B cell (primary cell): ENCODE results near the gene SPACA1. TPM values are rescaled to one million over a fixed set of nuclear protein-coding genes. Genes with fewer than 3 reads are reported as not detected.

ENCODE experiments used
- ATAC-seq: fragments of 200-7000 bp; cut with Tn5 transposase; one replicate; pipeline ENCODE4 v1.10.0; 2021; ENCODE audit warnings: low read depth, mild to moderate bottlenecking, moderate number of reproducible peaks, moderate library complexity
- CTCF ChIA-PET: fragments of 350-600 bp; sonication (Branson Sonifier 250); formaldehyde crosslinking; loops from one replicate; lab custom pipeline; 2021; ENCODE audit warnings: antibody characterized with exemption, inconsistent platforms; lab: Charles Lee
- POLR2A ChIA-PET: fragments of 350-600 bp; sonication (Branson Sonifier 250); formaldehyde crosslinking; loops from one replicate; lab custom pipeline; 2021; ENCODE audit warnings: antibody characterized with exemption; lab: Charles Lee
- DNase-seq: peaks from one replicate; pipeline ENCODE4 v3.0.0; 2013
- H2AFZ ChIP-seq: 2 replicates; pipeline ENCODE4 v1.6.1; 2012; ENCODE audit warnings: mild to moderate bottlenecking, low read depth, low read length; ENCODE audit not compliant: insufficient read depth, poor library complexity, severe bottlenecking
- H3K27ac ChIP-seq, 2 donors: 1 replicate in 1 of 2; 2 replicates in 1 of 2; pipeline ENCODE4 v1.5.1; 2012 to 2013; ENCODE audit warnings: low read length in 2 of 2, mild to moderate bottlenecking in 2 of 2, moderate library complexity in 1 of 2
- H3K27me3 ChIP-seq, 4 experiments: fragments of 200-600 bp in 1 of 4; sonication (generic) in 1 of 4; replicated peaks in 1 of 4; 1 replicate in 2 of 4; 2 replicates in 2 of 4; pipeline versions ENCODE4 v1.6.1 to v1.7.0; 2013 to 2016; ENCODE audit warnings: low read length in 3 of 4, mild to moderate bottlenecking in 2 of 4, mixed read lengths in 1 of 4, moderate library complexity in 1 of 4; ENCODE audit not compliant: insufficient read depth in 4 of 4, control insufficient read depth in 3 of 4; ENCODE audit errors: control extremely low read depth in 1 of 4
- H3K36me3 ChIP-seq, 2 experiments: replicated peaks in 1 of 2; 1 replicate in 1 of 2; 2 replicates in 1 of 2; pipeline versions ENCODE4 v1.6.1 to v1.7.1; 2013; ENCODE audit warnings: low read length in 1 of 2; ENCODE audit not compliant: insufficient read depth in 2 of 2, control insufficient read depth in 1 of 2; ENCODE audit errors: control extremely low read depth in 1 of 2, extremely low read depth in 1 of 2
- H3K4me1 ChIP-seq, 2 donors: fragments of 200-600 bp in 1 of 2; sonication (generic) in 1 of 2; 1 replicate in 1 of 2; 2 replicates in 1 of 2; pipeline versions ENCODE4 v1.5.1 to v1.6.1; 2013 to 2017; ENCODE audit warnings: low read length in 2 of 2; ENCODE audit not compliant: control insufficient read depth in 2 of 2, insufficient read depth in 2 of 2
- H3K4me2 ChIP-seq: replicated peaks from 2 replicates; pipeline ENCODE3; 2012; ENCODE audit warnings: mild to moderate bottlenecking, low read depth, low read length; ENCODE audit not compliant: poor library complexity, severe bottlenecking
- H3K4me3 ChIP-seq, 5 experiments: fragments of 200-600 bp in 1 of 5; sonication (generic) in 1 of 5; 1 replicate in 3 of 5; 2 replicates in 2 of 5; pipeline versions ENCODE4 v1.5.1 to v1.7.0; 2011 to 2016; ENCODE audit warnings: low read length in 4 of 5, mild to moderate bottlenecking in 4 of 5, low read depth in 2 of 5, control low read depth in 1 of 5, moderate library complexity in 1 of 5; ENCODE audit not compliant: insufficient read depth in 1 of 5; ENCODE audit errors: control extremely low read depth in 1 of 5, extremely low read depth in 1 of 5
- H3K79me2 ChIP-seq: fragments of 200-600 bp; sonication (generic); one replicate; pipeline ENCODE4 v1.6.0; 2016; ENCODE audit warnings: low read length; ENCODE audit not compliant: control insufficient read depth, insufficient read depth
- H3K9ac ChIP-seq: fragments of 200-600 bp; sonication (generic); 2 replicates; pipeline ENCODE4 v1.6.1; 2017; ENCODE audit warnings: mild to moderate bottlenecking, low read length, moderate library complexity
- H3K9me3 ChIP-seq, 3 donors: one replicate each; pipeline versions ENCODE4 v1.6.1 to v1.7.1; 2013; ENCODE audit warnings: low read length in 2 of 3; ENCODE audit not compliant: control insufficient read depth in 2 of 3, insufficient read depth in 1 of 3; ENCODE audit errors: control extremely low read depth in 1 of 3
- H4K20me1 ChIP-seq: 2 replicates; pipeline ENCODE4 v1.6.0; 2012; ENCODE audit warnings: mild to moderate bottlenecking, low read length; ENCODE audit not compliant: insufficient read depth, control insufficient read depth, poor library complexity, severe bottlenecking
- H3K27ac Mint-ChIP-seq: one replicate; pipeline ENCODE4 v1.8.0; 2021; ENCODE audit warnings: mixed read lengths
- H3K27me3 Mint-ChIP-seq: one replicate; pipeline ENCODE4 v1.8.0; 2021; ENCODE audit warnings: mixed read lengths
- H3K4me1 Mint-ChIP-seq: one replicate; pipeline ENCODE4 v1.8.0; 2021; ENCODE audit warnings: mixed read lengths
- H3K4me3 Mint-ChIP-seq: one replicate; pipeline ENCODE4 v1.8.0; 2021; ENCODE audit warnings: mixed read lengths
- H3K9me3 Mint-ChIP-seq: one replicate; pipeline ENCODE4 v1.8.0; 2022; ENCODE audit warnings: mixed read lengths; ENCODE audit not compliant: insufficient read depth
- EZH2 ChIP-seq: IDR thresholded peaks from 2 replicates; pipeline ENCODE4 v1.6.1; 2012; ENCODE audit warnings: borderline replicate concordance, low read depth, mild to moderate bottlenecking, moderate library complexity, low read length; ENCODE audit not compliant: insufficient read depth, poor library complexity, severe bottlenecking
- WGBS: methylation state at CpG from one replicate; pipeline ENCODE4 v1.1.5; 2013; ENCODE audit warnings: missing lambda C conversion rate; ENCODE audit not compliant: insufficient coverage; 5-methylcytosine and 5-hydroxymethylcytosine counted together
- intact Hi-C: fragments of 100-400 bp; cut with micrococcal nuclease; formaldehyde crosslinking; loops from one replicate; pipeline ENCODE4 v1.10.0; 2022
- polyA plus RNA-seq: library from polyadenylated mRNA; depleted of rRNA; stranded (reverse); fragments of >200 nt; gene quantifications from 2 replicates; pipeline ENCODE4 v1.2.3, GENCODE V29; 2012
- total RNA-seq, 2 donors: library from RNA; stranded (reverse); fragments of 120-200 nt in 1 of 2; gene quantifications; 1 replicate in 1 of 2; 2 replicates in 1 of 2; pipeline versions ENCODE4 v1.2.3 to v1.2.4, GENCODE V29; 2013 to 2022
- TF ChIP-seq, protein P1 (sequence below): fragments of 200-600 bp; IDR thresholded peaks from one replicate; pipeline ENCODE4 v1.8.0; 2022; ENCODE audit warnings: antibody characterized with exemption, mild to moderate bottlenecking

The SPACA1 gene
- total and polyA plus RNA-seq, 2 donors (not counting 1 experiment from before 2014, with no cell fraction given): not detected

DNA sequence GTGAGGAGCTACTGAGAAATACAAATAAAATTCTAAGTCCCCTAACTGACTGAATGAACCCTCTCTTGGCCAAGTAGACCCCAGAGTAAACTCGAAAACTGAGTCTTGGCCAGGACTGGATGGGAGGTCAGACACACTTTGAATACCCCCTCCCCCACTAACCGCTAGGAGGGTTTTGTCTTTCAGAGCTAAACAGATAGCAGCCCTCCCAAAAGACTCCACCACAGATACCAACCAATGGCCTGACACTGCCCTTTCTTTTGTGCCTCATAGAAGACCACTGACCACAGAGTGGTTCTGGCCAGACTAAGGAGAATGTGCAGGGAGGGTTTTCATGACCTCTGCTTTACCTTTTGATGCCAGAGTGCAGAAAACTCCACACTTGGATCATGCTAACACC, 42.1 kb downstream of the SPACA1 start:
- no peaks in the 10 kb centered on the region for H3K9me3 Mint-ChIP-seq
- Histone ChIP-seq H4K20me1 (no peaks in the 10 kb centered on the region), H3K9ac (no peak overlapping the region), H3K36me3 (no peaks in the 10 kb centered on the region), H3K9me3 (no peaks in the 10 kb centered on the region), H3K4me3 (no peak overlapping the region), H3K27me3 (peaks cover 0 to 8% (median 0%) of the 10 kb centered on the region in 4 experiments), H2AFZ (no peak overlapping the region), H3K79me2 (no peaks in the 10 kb centered on the region), H3K27ac (no peak overlapping the region), H3K4me2 (no peak overlapping the region), H3K4me1 (no peaks in the 10 kb centered on the region)
- POLR2A ChIA-PET: no interaction called here
- 100% methylated on average over 1 of the region's 2 CpGs for WGBS
- no peak for DNase-seq
- no peaks in the 10 kb centered on the region for H3K4me1 Mint-ChIP-seq
- H3K27me3 Mint-ChIP-seq: no peaks in the 10 kb centered on the region
- CTCF ChIA-PET: interaction anchor here (0.6 kb wide), 1 partner anchor 17 kb away, joined by 3 read pairs; no protein-coding TSS in a partner anchor
- TF ChIP-seq, protein P1, sequence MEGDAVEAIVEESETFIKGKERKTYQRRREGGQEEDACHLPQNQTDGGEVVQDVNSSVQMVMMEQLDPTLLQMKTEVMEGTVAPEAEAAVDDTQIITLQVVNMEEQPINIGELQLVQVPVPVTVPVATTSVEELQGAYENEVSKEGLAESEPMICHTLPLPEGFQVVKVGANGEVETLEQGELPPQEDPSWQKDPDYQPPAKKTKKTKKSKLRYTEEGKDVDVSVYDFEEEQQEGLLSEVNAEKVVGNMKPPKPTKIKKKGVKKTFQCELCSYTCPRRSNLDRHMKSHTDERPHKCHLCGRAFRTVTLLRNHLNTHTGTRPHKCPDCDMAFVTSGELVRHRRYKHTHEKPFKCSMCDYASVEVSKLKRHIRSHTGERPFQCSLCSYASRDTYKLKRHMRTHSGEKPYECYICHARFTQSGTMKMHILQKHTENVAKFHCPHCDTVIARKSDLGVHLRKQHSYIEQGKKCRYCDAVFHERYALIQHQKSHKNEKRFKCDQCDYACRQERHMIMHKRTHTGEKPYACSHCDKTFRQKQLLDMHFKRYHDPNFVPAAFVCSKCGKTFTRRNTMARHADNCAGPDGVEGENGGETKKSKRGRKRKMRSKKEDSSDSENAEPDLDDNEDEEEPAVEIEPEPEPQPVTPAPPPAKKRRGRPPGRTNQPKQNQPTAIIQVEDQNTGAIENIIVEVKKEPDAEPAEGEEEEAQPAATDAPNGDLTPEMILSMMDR: no peak
- no peak for TF ChIP-seq EZH2
- no peak for ATAC-seq
- H3K27ac Mint-ChIP-seq: no peak overlapping the region
- intact Hi-C loops: no loop called here
- no peak overlapping the region for H3K4me3 Mint-ChIP-seq

DNA sequence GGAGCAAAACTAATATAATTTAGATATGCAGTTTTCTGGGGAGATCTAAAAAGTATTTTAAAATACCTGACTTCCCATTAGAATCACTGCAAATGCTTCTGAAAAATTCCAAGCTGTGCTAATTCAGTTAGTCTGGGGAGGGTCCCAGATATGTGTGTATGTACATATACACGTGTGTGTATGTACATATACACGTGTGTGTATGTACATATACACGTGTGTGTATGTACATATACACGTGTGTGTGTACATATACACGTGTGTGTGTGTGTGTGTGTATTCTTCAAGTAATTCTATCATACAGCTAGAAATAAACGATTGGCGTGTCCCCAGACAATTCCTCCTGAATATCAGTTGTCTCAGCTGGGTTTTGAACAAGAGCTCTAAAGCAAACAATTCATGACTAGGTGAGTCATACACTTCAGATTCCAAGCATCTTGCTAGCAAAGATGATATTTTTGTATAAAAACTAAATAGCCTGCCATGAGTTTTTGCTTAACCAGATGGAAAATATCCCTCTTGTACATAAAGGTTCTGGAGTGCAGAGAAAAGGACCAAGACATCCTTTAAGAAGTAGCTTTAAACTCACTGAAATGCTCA, 58.2 kb downstream of the SPACA1 start:
- Histone ChIP-seq H3K36me3 (no peaks in the 10 kb centered on the region), H3K27me3 (peaks cover 0 to 3% (median 1%) of the 10 kb centered on the region in 4 experiments), H3K4me3 (no peak overlapping the region), H4K20me1 (no peaks in the 10 kb centered on the region), H3K4me2 (no peak overlapping the region), H3K4me1 (no peaks in the 10 kb centered on the region), H3K9me3 (no peaks in the 10 kb centered on the region), H2AFZ (no peak overlapping the region), H3K79me2 (no peaks in the 10 kb centered on the region), H3K27ac (no peak overlapping the region), H3K9ac (no peak overlapping the region)
- H3K4me1 Mint-ChIP-seq: no peaks in the 10 kb centered on the region
- no peaks in the 10 kb centered on the region for H3K9me3 Mint-ChIP-seq
- H3K27ac Mint-ChIP-seq: no peak overlapping the region
- H3K4me3 Mint-ChIP-seq: no peak overlapping the region
- no peak for DNase-seq
- no peak for ATAC-seq
- WGBS: no CpG with 5 or more reads among the region's 7 CpGs
- POLR2A ChIA-PET: no interaction called here
- CTCF ChIA-PET: interaction anchor here (1.2 kb wide), 1 partner anchor 132 kb away, joined by 3 read pairs; no protein-coding TSS in a partner anchor
- intact Hi-C loops: no loop called here
- TF ChIP-seq EZH2: no peak
- TF ChIP-seq, protein P1: no peak
- H3K27me3 Mint-ChIP-seq: peaks cover 3% of the 10 kb centered on the region
